Myocyte (in vitro differentiated cells): ENCODE data around the gene ADPRHL1. TPM values are rescaled to one million over a fixed set of nuclear protein-coding genes. Genes with fewer than 3 reads are reported as not detected.

ENCODE experiments used
- DNase-seq: peaks from one replicate; pipeline ENCODE4 v3.0.0-alpha.2; 2012; ENCODE audit warnings: low read depth
- total RNA-seq: library from RNA; depleted of rRNA; stranded (reverse); fragments of >200 nt; gene quantifications from 2 replicates; pipeline ENCODE4 v1.2.3, GENCODE V29; 2014

ADPRHL1 gene
- total RNA-seq, 1 donor from 2014 or later, result 8.4 TPM

GRCh38 chr13:113351514-113352026 is 101.7 kb downstream of the ADPRHL1 start:
- DNase-seq, result no peak

- DNase-seq, result no peak
These were observed 102.4 kb downstream of the ADPRHL1 start for GRCh38 chr13:113350938-113351335.

GRCh38 chr13:113350065-113350937 is 103.0 kb downstream of the ADPRHL1 start:
- DNase-seq, result no peak

Other genes with a start within 250 kb of the ADPRHL1 start
- gene PCID2, start 244.8 kb downstream of the ADPRHL1 start, total RNA-seq, result 53.3 and 63.2 TPM in 2 replicates
- gene CUL4A, start 243.9 kb downstream of the ADPRHL1 start, total RNA-seq, result 108 and 130 TPM in 2 replicates
- 211 and 223 TPM in 2 replicates for gene LAMP1, start 156.2 kb downstream of the ADPRHL1 start, total RNA-seq
- gene GRTP1, start 89.4 kb downstream of the ADPRHL1 start, total RNA-seq, result not detected in 2 replicates
- 26.2 and 27.2 TPM in 2 replicates for gene DCUN1D2, start 37.2 kb upstream of the ADPRHL1 start, total RNA-seq
- gene TFDP1, start 131.3 kb upstream of the ADPRHL1 start, total RNA-seq, result 42.9 and 48.2 TPM in 2 replicates
- not detected in 2 replicates for gene ATP4B, start 204.7 kb upstream of the ADPRHL1 start, total RNA-seq
- gene GRK1, start 213.7 kb upstream of the ADPRHL1 start, total RNA-seq, result not detected in 2 replicates